ENCODE data around the gene ATG16L1. TPM values are rescaled to one million over a fixed set of nuclear protein-coding genes. Genes with fewer than 3 reads are reported as not detected.

ATG16L1 gene
- total RNA-seq, 2 experiments from 2014 or later: 62.8 to 63.8 TPM

DNA sequence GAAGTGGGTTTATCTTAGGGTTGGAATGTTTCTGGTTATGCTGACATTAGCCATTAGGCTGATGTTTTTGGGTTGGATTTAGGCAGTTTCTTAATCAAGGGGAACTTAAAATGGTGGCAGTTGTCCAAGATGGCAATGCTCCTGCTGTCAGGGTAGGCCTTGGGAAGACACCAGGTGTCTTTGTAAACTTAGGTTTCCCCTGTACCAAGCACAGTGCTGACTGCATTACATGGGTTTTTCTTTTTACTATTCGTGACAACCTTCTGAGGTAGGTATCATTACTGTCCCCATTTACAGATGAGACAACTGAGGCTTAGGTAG lies 528 bp upstream of the ATG16L1 start:
- H3K27me3 Mint-ChIP-seq: no peaks in the 10 kb centered on the region
- H3K4me1 Mint-ChIP-seq: peaks cover 67% of the 10 kb centered on the region
- DNase-seq: no peak
- peak overlapping the region; percentile 98 for H3K27ac Mint-ChIP-seq
- H3K36me3 Mint-ChIP-seq: peaks cover 23% of the 10 kb centered on the region
- CTCF ChIA-PET: interaction anchor here (0.7 to 7.1 kb wide), 30 partner anchors 10 to 441 kb away, joined by 3 to 93 read pairs (median 6); partner anchors contain the start of gene INPP5D
- H3K9me3 Mint-ChIP-seq (ENCODE audit: low read depth): no peaks in the 10 kb centered on the region
- H3K4me3 Mint-ChIP-seq: peak overlapping the region; percentile 92
- ATAC-seq: peak; percentile 6

DNA sequence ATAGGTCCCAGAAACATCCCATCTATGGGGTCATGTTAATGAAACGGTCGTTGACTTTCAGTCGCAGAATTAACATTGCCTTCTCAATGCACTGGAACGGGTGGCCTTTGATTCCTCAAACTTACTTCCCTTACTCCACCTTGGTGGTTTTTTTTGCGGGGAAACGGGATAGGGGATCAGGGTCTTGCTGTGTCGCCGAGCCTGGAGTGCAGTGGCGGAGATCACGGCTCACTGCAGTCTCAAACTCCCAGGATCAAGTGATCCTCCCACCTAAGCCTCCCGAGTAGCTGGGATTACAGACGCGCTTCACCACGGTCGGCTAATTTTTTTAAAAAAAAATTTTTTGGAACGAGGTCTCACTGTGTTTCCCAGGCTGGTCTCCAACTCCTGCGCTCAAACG lies 754 bp downstream of the ATG16L1 start:
- DNase-seq (no peak), ATAC-seq (no peak)
- Mint-ChIP-seq H3K27ac (peak overlapping the region; percentile 98), H3K27me3 (no peaks in the 10 kb centered on the region), H3K4me3 (peak overlapping the region; percentile 92), H3K4me1 (peaks cover 66% of the 10 kb centered on the region), H3K36me3 (peaks cover 30% of the 10 kb centered on the region), H3K9me3 (ENCODE audit: low read depth) (no peaks in the 10 kb centered on the region)
- CTCF ChIA-PET: interaction anchor here (1.2 to 7.1 kb wide), 11 partner anchors 11 to 198 kb away, joined by 3 to 93 read pairs (median 6); partner anchors contain the start of gene INPP5D

DNA sequence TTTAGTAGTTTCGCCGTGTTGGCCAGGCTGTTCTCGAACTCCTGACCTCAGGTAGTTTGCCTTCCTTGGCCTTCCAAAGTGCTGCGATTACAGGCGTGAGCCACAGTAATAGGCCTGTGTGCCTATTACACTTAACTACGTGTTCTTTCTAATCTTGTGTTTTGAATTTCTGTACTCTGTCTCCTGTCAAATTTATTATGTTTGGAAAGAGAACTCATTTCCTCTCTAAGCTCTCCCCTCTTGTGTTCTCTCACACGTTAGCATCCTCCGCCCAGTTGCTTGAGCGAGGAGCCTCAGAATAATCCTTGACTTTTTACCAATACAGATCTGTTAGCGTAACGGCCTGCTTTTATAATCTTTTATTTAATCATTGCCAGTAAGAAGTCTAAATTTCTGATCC lies 3.7 kb downstream of the ATG16L1 start:
- Mint-ChIP-seq H3K4me1 (peaks cover 65% of the 10 kb centered on the region), H3K36me3 (peaks cover 53% of the 10 kb centered on the region), H3K27ac (no peak overlapping the region), H3K27me3 (no peaks in the 10 kb centered on the region), H3K4me3 (no peak overlapping the region), H3K9me3 (ENCODE audit: low read depth) (no peaks in the 10 kb centered on the region)
- CTCF ChIA-PET: interaction anchor here (2.2 to 7.1 kb wide), 2 partner anchors 10 to 15 kb away, joined by 6 to 93 read pairs; no protein-coding TSS in a partner anchor
- ATAC-seq: no peak
- DNase-seq: no peak

DNA sequence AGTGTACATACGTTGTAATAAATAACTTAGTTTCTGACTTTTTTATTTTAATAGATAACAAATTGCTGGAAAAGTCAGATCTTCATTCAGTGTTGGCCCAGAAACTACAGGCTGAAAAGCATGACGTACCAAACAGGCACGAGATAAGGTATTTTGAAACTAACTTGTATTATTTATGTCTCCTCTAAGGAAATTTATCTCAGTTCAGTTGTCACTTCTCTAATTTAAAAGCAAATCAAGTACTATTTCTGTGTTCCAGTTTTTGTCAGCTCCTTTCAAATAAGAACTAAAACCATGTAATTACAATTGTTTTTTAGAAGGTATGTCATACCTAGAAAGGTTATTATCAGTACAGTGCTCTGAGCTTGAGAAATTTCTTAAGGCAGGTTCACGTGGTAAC lies 4.6 kb downstream of the ATG16L1 start:
- Mint-ChIP-seq H3K4me1 (peaks cover 65% of the 10 kb centered on the region), H3K36me3 (peaks cover 58% of the 10 kb centered on the region), H3K27ac (no peak overlapping the region), H3K4me3 (no peak overlapping the region), H3K27me3 (no peaks in the 10 kb centered on the region), H3K9me3 (ENCODE audit: low read depth) (no peaks in the 10 kb centered on the region)
- no peak for ATAC-seq
- DNase-seq: no peak
- CTCF ChIA-PET: interaction anchor here (1.1 to 2.0 kb wide), 2 partner anchors 12 to 14 kb away, joined by 3 to 5 read pairs; no protein-coding TSS in a partner anchor

DNA sequence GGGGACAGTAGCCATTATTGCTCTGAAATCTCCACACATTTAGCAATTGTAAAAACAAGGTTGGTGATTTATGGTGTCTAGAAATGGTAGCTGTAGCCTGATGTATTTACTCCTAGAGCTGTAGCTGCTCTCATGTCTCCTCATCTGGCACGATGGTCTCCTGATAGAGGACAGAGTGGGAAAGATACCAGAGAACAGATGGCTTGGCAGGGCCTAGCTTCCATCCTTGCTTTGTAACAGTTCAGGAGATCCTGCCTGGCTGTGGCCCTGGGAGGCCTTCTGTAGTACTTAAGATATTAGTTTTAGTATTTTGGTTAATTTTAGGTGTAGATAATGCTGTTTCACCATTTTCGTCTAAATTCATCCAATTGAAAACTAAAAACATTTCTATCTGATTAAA lies 6.7 kb downstream of the ATG16L1 start:
- Mint-ChIP-seq H3K4me1 (peaks cover 79% of the 10 kb centered on the region), H3K9me3 (ENCODE audit: low read depth) (no peaks in the 10 kb centered on the region), H3K27ac (no peak overlapping the region), H3K27me3 (no peaks in the 10 kb centered on the region), H3K4me3 (no peak overlapping the region), H3K36me3 (peaks cover 73% of the 10 kb centered on the region)
- CTCF ChIA-PET: interaction anchor here (1.2 kb wide), 1 partner anchor 10 kb away, joined by 3 read pairs; no protein-coding TSS in a partner anchor
- DNase-seq (no peak), ATAC-seq (no peak)

DNA sequence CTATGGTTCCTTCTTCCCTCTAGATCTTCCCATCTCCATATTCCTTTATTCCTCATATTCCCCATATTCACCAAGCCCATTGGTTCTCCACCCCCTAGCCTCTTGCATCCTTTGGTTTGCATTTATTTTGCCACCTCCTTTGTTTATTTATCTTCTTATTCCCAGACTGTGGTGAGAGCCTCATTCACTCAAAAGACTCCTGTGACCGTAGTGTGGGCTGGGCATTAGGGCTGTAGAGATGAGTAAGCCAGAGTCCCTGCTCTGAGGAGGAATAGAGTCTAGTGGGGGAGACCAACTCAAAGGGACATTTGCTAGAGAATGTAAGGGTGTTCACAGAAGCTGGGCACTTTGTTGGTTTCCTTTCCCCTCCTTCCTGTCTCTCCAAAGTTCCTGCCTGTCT lies 8.3 kb downstream of the ATG16L1 start:
- peaks cover 74% of the 10 kb centered on the region for H3K36me3 Mint-ChIP-seq
- ATAC-seq (no peak), DNase-seq (no peak)
- H3K9me3 Mint-ChIP-seq (ENCODE audit: low read depth): no peaks in the 10 kb centered on the region
- peaks cover 67% of the 10 kb centered on the region for H3K4me1 Mint-ChIP-seq
- no peak overlapping the region for H3K4me3 Mint-ChIP-seq
- H3K27ac Mint-ChIP-seq: peak overlapping the region; percentile 70
- CTCF ChIA-PET: no interaction called here
- no peaks in the 10 kb centered on the region for H3K27me3 Mint-ChIP-seq

DNA sequence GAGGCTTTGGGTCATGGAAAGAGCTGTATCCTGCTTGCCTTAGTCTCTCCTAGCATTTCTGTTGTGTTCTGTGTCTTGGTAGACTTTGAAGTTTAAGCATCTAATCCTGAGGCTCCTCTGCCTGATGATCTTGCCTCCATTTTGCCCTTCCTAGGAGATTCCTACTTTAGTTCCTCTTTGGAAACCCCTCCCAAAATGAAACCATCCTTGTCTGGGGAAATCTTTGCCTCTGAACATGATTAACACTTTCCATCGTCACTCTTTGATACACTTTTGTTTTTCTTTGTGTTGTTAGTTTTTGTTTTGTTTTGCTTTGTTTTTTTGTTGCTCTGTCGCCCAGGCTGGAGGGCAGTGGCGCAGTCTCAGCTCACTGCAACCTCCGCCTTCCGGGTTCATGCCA lies 9.2 kb downstream of the ATG16L1 start:
- DNase-seq (no peak), ATAC-seq (no peak)
- Mint-ChIP-seq H3K36me3 (peaks cover 71% of the 10 kb centered on the region), H3K4me1 (peaks cover 60% of the 10 kb centered on the region), H3K9me3 (ENCODE audit: low read depth) (no peaks in the 10 kb centered on the region), H3K27me3 (no peaks in the 10 kb centered on the region), H3K27ac (peak overlapping the region; percentile 70), H3K4me3 (no peak overlapping the region)
- CTCF ChIA-PET: interaction anchor here (8.7 kb wide), 1 partner anchor 9 kb away, joined by 93 read pairs; the partner anchor contains the start of gene ATG16L1

DNA sequence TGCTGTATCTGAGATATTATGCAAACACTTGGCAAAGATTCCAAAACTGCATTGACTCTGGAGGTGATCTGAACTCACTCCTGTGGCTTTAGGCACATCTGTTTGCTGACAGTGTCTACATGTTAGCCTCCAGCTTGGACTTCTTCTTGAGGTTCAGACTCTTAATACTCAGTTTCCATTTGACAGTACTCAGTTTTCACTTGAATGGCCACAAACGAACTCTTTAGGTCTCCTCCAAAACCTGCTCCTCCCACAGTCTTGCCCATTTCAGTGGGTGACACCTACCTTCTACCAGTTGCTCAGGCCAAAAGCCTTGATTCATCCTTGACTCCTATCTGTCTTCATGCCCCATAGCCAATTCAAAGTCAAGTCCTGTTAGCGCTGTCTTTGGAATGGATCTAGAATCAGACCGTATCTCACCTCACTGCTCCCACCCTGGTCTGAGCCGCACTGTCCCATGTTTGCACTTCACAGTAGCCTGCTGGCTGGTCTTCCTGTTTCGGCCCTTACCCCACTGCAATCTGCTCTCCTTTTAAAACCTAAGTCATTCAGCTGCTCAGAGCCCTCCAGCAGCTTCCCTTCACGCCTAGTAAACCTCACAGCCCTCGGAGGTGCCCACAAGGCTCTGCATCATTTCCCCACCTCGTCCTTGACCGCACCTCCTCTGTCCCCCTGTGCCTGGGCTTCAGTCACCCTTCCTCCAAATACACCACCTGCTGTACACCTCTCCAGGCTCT lies 10.5 kb downstream of the ATG16L1 start:
- peaks cover 76% of the 10 kb centered on the region for H3K36me3 Mint-ChIP-seq
- peak overlapping the region; percentile 0 for H3K4me3 Mint-ChIP-seq
- peak; percentile 55 for ATAC-seq
- CTCF ChIA-PET: interaction anchor here (1.0 to 8.7 kb wide), 3 partner anchors 10 to 180 kb away, joined by 3 to 93 read pairs (median 3); partner anchors contain the start of gene ATG16L1
- no peaks in the 10 kb centered on the region for H3K27me3 Mint-ChIP-seq
- H3K9me3 Mint-ChIP-seq (ENCODE audit: low read depth): no peaks in the 10 kb centered on the region
- DNase-seq: no peak
- H3K27ac Mint-ChIP-seq: peak overlapping the region; percentile 81
- H3K4me1 Mint-ChIP-seq: peaks cover 68% of the 10 kb centered on the region

DNA sequence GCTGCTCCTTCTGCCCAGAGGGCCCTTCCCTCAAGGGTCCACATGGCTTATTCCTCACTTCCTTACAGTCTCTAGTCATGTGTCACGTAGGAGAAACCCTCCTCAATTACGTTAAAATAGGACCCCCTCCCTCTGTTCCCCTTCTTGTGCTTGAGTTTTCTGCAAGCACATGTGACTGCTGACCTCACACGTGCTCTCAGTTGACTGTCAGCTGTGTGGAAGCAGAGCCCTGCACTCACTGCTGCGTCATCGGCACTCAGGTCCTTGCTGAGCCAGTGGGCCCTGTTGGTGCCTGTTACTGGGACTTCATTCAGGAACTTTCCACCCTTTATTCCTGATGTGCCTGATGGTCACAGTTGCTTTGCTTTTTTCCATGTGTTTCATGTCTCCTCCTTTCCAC lies 11.1 kb downstream of the ATG16L1 start:
- H3K4me3 Mint-ChIP-seq: no peak overlapping the region
- CTCF ChIA-PET: interaction anchor here (1.0 to 8.7 kb wide), 2 partner anchors 11 to 44 kb away, joined by 3 to 93 read pairs; partner anchors contain the start of gene ATG16L1

DNA sequence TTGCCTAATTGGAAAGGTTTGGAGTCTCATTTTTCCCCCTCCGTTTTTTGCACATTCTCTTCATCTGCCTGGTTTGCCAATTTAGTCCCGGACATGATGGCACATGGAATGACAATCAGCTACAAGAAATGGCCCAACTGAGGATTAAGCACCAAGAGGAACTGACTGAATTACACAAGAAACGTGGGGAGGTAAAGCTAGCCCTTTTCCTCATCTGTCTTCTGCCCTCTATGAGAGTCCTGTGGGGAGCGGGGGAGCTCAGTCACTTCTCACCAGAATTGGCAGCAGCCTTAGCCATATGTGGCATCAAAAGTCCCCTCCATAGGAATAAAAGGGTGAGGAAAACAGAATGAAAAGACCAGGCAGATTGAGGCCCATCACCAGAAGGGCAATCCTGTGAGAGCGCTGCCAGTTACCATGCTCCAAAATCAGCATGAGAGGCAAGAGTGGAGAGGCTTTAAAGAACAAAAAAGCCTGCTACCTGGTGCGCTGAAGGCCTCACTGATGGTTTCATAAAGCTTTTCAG lies 11.6 kb downstream of the ATG16L1 start:
- ATAC-seq: no peak
- DNase-seq: no peak
- H3K36me3 Mint-ChIP-seq: peaks cover 74% of the 10 kb centered on the region
- H3K9me3 Mint-ChIP-seq (ENCODE audit: low read depth): no peaks in the 10 kb centered on the region
- H3K4me3 Mint-ChIP-seq: no peak overlapping the region
- H3K27me3 Mint-ChIP-seq: no peaks in the 10 kb centered on the region
- H3K27ac Mint-ChIP-seq: peak overlapping the region; percentile 81
- peaks cover 76% of the 10 kb centered on the region for H3K4me1 Mint-ChIP-seq
- CTCF ChIA-PET: interaction anchor here (0.8 to 8.7 kb wide), 3 partner anchors 11 to 410 kb away, joined by 3 to 93 read pairs (median 3); partner anchors contain the start of gene ATG16L1

More for the DNA sequence above, 11.1 kb downstream of the ATG16L1 start:
- peaks cover 73% of the 10 kb centered on the region for H3K4me1 Mint-ChIP-seq
- H3K36me3 Mint-ChIP-seq: peaks cover 75% of the 10 kb centered on the region
- no peaks in the 10 kb centered on the region for H3K27me3 Mint-ChIP-seq
- no peak for DNase-seq
- peak overlapping the region; percentile 81 for H3K27ac Mint-ChIP-seq
- no peak for ATAC-seq
- H3K9me3 Mint-ChIP-seq (ENCODE audit: low read depth): no peaks in the 10 kb centered on the region

DNA sequence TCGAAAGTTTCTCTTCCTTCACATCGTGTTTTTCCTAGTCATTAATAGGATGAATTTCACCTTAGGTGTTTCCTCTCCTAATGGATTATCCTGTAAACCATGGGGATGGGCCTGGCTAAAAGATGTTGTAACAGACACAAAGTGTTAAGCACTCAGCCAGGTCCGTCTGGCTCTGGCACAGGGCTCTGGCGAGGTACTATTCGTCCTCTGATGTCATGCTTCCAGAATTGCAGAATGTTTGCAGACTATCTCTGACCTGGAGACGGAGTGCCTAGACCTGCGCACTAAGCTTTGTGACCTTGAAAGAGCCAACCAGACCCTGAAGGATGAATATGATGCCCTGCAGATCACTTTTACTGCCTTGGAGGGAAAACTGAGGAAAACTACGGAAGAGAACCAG lies 13.2 kb downstream of the ATG16L1 start:
- CTCF ChIA-PET: interaction anchor here (8.7 kb wide), 1 partner anchor 13 kb away, joined by 93 read pairs; the partner anchor contains the start of gene ATG16L1
- H3K27ac Mint-ChIP-seq: peak overlapping the region; percentile 16
- ATAC-seq: no peak
- peaks cover 76% of the 10 kb centered on the region for H3K4me1 Mint-ChIP-seq
- H3K27me3 Mint-ChIP-seq: no peaks in the 10 kb centered on the region
- H3K4me3 Mint-ChIP-seq: no peak overlapping the region
- DNase-seq: no peak
- no peaks in the 10 kb centered on the region for H3K9me3 Mint-ChIP-seq (ENCODE audit: low read depth)
- H3K36me3 Mint-ChIP-seq: peaks cover 73% of the 10 kb centered on the region

DNA sequence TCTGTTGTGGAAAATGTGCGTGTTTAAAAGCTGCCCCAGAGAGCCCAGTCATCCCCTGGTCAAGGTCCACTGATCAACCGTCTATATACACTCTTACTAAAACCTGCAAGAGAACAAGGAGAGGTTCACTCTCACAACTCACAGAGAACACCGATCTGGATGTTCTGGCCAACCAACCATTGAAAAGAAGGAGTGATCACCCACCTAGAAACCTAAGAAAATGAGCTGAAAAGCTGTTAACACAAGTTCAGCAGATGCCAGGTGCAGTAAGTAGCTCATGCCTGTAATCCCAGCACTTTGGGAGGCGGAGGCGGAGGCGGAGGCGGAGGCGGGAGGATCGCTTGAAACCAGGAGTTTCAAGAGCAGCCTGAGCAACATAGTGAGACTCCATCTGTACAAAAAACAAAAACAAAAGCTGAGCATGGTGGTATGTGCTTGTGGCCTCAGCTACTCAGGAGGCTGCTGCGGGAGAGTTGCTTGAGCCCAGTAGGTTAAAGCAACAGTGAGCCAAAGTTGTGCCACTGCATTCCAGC lies 14.5 kb downstream of the ATG16L1 start:
- Mint-ChIP-seq H3K4me3 (no peak overlapping the region), H3K27ac (peak overlapping the region; percentile 98), H3K4me1 (peaks cover 76% of the 10 kb centered on the region), H3K27me3 (no peaks in the 10 kb centered on the region), H3K9me3 (ENCODE audit: low read depth) (no peaks in the 10 kb centered on the region), H3K36me3 (peaks cover 73% of the 10 kb centered on the region)
- ATAC-seq (no peak), DNase-seq (no peak)
- CTCF ChIA-PET: interaction anchor here (8.7 kb wide), 1 partner anchor 14 kb away, joined by 93 read pairs; the partner anchor contains the start of gene ATG16L1

DNA sequence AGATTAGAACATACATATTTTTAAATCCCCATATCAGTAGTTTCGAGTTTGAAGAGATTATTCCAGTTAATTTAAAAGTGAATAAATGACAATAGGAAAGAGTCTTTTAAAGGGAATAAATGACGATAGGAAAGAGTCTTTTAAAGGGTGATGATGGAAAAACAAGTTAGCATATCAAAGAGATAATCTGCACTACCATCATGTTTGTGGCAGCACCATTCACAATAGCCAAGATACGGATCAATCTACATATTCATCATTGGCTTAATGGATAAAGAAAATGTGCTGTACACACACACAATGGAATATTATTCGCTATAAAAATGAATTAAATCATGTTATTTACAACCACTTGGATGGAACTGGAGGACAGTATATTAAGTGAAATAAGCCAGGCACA lies 15.0 kb downstream of the ATG16L1 start:
- DNase-seq: no peak
- H3K4me3 Mint-ChIP-seq: no peak overlapping the region
- CTCF ChIA-PET: interaction anchor here (1.8 to 8.7 kb wide), 2 partner anchors 15 to 65 kb away, joined by 5 to 93 read pairs; partner anchors contain the start of gene ATG16L1
- H3K4me1 Mint-ChIP-seq: peaks cover 72% of the 10 kb centered on the region
- no peaks in the 10 kb centered on the region for H3K9me3 Mint-ChIP-seq (ENCODE audit: low read depth)
- ATAC-seq: no peak
- peaks cover 73% of the 10 kb centered on the region for H3K36me3 Mint-ChIP-seq
- peak overlapping the region; percentile 98 for H3K27ac Mint-ChIP-seq
- no peaks in the 10 kb centered on the region for H3K27me3 Mint-ChIP-seq

Data from activated CD8-positive, alpha-beta memory T cell treated with anti-CD3 and anti-CD28 coated beads, Interleukin-2, amount 10 ng/mL, durations not matched to agents 7 days and 5 days (primary cell).